ENCODE data around the gene CDCP1. TPM values are rescaled to one million over a fixed set of nuclear protein-coding genes. Genes with fewer than 3 reads are reported as not detected.

The CDCP1 gene
- total RNA-seq, 4 donors from 2014 or later: 29.7 to 68.3 (median 61.5) TPM

DNA sequence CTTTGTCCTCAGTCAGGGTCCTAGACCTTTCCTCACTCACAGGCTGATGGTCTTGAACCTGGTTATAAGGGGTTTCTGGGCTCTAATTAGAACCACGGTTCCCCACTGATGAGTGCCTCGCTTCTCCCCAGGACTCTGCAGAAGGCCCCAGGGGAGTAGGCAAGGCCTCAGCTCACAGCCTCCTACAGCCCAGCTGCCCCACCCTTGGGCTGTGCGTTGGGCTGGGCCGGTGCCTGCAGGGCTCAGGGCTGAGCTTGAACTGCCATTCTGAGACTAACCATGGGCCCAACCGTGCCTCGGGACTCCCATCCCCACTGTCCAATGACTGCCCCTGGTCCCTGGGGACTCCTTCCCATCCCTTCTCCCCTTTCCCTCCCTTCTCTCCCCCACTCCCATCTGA, 94.5 kb downstream of the CDCP1 start:
- Histone ChIP-seq H3K27ac (no peak overlapping the region), H3K4me1 (no peaks in the 10 kb centered on the region), H3K4me3 (no peak overlapping the region), H3K9me3 (no peaks in the 10 kb centered on the region), H3K36me3 (no peaks in the 10 kb centered on the region), H3K27me3 (no peaks in the 10 kb centered on the region)
- TF ChIP-seq, protein P1, sequence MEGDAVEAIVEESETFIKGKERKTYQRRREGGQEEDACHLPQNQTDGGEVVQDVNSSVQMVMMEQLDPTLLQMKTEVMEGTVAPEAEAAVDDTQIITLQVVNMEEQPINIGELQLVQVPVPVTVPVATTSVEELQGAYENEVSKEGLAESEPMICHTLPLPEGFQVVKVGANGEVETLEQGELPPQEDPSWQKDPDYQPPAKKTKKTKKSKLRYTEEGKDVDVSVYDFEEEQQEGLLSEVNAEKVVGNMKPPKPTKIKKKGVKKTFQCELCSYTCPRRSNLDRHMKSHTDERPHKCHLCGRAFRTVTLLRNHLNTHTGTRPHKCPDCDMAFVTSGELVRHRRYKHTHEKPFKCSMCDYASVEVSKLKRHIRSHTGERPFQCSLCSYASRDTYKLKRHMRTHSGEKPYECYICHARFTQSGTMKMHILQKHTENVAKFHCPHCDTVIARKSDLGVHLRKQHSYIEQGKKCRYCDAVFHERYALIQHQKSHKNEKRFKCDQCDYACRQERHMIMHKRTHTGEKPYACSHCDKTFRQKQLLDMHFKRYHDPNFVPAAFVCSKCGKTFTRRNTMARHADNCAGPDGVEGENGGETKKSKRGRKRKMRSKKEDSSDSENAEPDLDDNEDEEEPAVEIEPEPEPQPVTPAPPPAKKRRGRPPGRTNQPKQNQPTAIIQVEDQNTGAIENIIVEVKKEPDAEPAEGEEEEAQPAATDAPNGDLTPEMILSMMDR (IDR thresholded peaks at IDR 0.05): no peak
- no peak for TF ChIP-seq POLR2A (IDR thresholded peaks at IDR 0.05)
- DNase-seq: no peak

DNA sequence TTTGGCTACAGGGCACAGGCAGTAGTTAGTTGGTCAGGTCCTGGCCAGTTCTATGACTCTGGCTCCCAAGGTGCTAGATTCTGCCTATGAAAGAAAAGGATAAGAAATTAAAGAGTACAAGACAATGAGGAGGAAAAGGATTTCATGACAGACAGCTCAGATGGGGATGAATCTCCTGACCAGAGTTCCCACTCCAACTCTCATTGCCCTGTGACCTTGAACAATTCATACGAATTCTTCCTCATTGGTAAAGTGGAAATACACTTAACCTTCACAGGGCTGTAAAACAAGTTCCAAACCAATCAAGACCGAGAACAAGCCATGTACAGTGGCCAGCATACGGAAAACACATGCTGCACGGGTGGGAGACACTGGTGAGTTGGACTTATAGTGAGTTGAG, 96.4 kb downstream of the CDCP1 start:
- H3K9me3 ChIP-seq: no peaks in the 10 kb centered on the region
- H3K27me3 ChIP-seq: no peaks in the 10 kb centered on the region
- H3K36me3 ChIP-seq: no peaks in the 10 kb centered on the region

DNA sequence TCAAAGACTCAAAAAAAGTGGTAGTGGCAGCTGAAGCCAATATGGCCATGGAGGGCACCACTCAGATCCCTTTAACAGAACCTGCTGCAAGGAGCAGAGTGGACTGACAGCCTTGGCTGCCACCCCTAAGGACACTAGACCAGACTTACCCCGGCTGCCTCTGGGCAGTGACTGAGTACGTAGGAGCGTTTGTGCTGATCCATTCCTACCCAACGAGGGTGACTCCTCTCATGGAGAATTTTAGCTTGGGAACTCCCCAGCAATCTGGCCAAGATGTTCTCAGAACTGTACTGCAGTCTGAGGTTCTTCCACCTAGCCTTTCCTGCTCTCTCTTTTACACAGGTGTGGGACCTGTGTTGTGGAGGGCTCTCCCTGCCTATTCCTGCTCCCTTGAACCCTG, 97.9 kb downstream of the CDCP1 start:
- no peaks in the 10 kb centered on the region for H3K36me3 ChIP-seq
- no peaks in the 10 kb centered on the region for H3K27me3 ChIP-seq
- no peak overlapping the region for H3K27ac ChIP-seq
- no peaks in the 10 kb centered on the region for H3K4me1 ChIP-seq
- H3K9me3 ChIP-seq: no peaks in the 10 kb centered on the region
- H3K4me3 ChIP-seq: no peak overlapping the region
- DNase-seq: no peak
- TF ChIP-seq, protein P1 (IDR thresholded peaks at IDR 0.05): no peak
- no peak for TF ChIP-seq POLR2A (IDR thresholded peaks at IDR 0.05)

More for the DNA sequence above, 96.4 kb downstream of the CDCP1 start:
- no peak for TF ChIP-seq POLR2A (IDR thresholded peaks at IDR 0.05)
- TF ChIP-seq, protein P1 (IDR thresholded peaks at IDR 0.05): no peak
- Histone ChIP-seq H3K4me1 (no peaks in the 10 kb centered on the region), H3K4me3 (no peak overlapping the region), H3K27ac (no peak overlapping the region)
- no peak for DNase-seq

DNA sequence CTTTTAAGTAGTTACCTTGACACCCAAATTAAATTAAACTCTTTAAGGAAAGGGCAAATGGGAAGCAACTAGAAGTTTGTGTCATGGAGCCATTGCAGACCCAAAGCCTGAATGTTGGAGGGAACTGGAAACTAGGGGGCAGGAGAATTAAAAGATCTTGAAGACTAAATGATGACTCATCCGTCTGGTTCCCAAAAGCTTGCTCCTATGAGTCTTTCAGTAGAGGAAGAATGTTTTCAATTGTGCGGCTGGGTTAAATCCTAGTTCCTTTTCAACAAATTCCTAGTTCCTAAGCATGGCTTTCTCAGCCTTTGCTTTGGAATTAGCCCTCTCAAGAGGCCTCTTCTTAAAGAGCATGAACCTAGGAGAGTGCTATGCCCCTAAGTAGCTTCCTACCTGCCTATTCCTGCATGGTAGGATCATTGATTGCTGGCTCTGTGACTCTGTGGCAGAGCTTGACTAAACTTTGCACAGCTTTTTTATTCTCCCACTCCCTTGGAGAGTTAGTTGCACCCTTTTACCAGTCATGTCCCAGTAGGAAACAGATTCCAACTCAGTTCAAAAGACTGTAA, 102.4 kb downstream of the CDCP1 start:
- DNase-seq: no peak
- Histone ChIP-seq H3K4me1 (peaks cover 0 to 4% (median 0%) of the 10 kb centered on the region in 4 donors), H3K9me3 (no peaks in the 10 kb centered on the region), H3K27me3 (no peaks in the 10 kb centered on the region), H3K27ac (no peak overlapping the region), H3K4me3 (no peak overlapping the region), H3K36me3 (no peaks in the 10 kb centered on the region)
- no peak for TF ChIP-seq POLR2A (IDR thresholded peaks at IDR 0.05)
- TF ChIP-seq, protein P1 (IDR thresholded peaks at IDR 0.05): peak in 1 of 6 experiments; percentile 11

DNA sequence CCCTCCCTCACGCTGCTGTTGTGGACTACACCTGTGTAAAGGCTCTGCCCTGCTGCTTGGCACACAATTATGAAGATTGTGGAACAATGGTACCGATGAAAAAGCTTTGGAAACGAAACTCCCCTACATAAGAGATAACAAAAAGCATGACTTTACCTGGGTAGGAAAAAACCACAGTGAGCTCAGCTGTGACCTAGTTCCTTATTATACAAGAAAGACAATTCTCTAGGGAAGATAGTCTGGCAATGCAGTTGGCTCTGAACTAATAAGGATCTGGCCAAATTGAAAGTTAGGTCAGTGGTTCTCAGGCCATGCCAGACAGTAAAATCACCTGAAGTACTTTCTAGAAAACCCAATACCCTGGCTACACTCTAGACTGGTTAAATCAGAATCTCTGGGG, 104.0 kb downstream of the CDCP1 start:
- TF ChIP-seq, protein P1 (IDR thresholded peaks at IDR 0.05): no peak
- no peaks in the 10 kb centered on the region for H3K27me3 ChIP-seq
- no peak overlapping the region for H3K27ac ChIP-seq
- no peaks in the 10 kb centered on the region for H3K9me3 ChIP-seq
- DNase-seq: no peak
- H3K4me1 ChIP-seq: peaks cover 0 to 4% (median 0%) of the 10 kb centered on the region in 4 donors
- no peak overlapping the region for H3K4me3 ChIP-seq
- H3K36me3 ChIP-seq: no peaks in the 10 kb centered on the region

DNA sequence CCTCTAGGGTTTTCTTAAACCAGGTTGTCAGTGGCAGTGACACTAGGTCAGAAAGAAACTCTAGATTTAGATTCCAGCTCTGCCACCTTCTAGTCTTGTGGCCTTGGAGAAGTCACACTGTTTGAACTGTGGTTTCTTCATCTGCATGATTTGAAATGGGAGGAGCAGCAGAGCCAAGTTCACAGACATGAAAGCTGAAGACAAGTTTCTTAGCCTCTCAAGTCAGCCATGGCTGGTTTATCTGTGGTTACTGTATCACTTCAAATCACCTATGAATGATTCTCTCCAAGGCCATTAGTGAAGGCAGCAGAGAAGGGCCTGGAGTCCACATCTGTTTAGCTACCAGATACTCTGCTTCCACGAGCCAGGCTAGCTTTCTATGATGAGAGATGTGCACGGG, 104.5 kb downstream of the CDCP1 start:
- Histone ChIP-seq H3K4me3 (no peak overlapping the region), H3K9me3 (no peaks in the 10 kb centered on the region), H3K4me1 (peaks cover 0 to 4% (median 1%) of the 10 kb centered on the region in 4 donors), H3K27me3 (no peaks in the 10 kb centered on the region), H3K36me3 (no peaks in the 10 kb centered on the region), H3K27ac (no peak overlapping the region)
- TF ChIP-seq, protein P1 (IDR thresholded peaks at IDR 0.05): no peak
- no peak for TF ChIP-seq POLR2A (IDR thresholded peaks at IDR 0.05)
- DNase-seq: no peak
